ENCODE results near the gene TGFBRAP1.

- TF ChIP-seq POLR2A (IDR thresholded peaks at IDR 0.05; ENCODE audit: low read length) (no peak), GATA1 (IDR thresholded peaks at IDR 0.05; ENCODE audit: low read depth, low read length) (no peak)
Observed at GRCh38 chr2:105371156-105371555, 41.6 kb upstream of the TGFBRAP1 start.

All from erythroblast (primary cell).